ENCODE measurements around the gene SLC6A3. TPM values are rescaled to one million over a fixed set of nuclear protein-coding genes. Genes with fewer than 3 reads are reported as not detected.

SLC6A3 gene
- total and polyA plus RNA-seq, 9 donors, result 0.05 to 0.62 (median 0.40) TPM

DNA sequence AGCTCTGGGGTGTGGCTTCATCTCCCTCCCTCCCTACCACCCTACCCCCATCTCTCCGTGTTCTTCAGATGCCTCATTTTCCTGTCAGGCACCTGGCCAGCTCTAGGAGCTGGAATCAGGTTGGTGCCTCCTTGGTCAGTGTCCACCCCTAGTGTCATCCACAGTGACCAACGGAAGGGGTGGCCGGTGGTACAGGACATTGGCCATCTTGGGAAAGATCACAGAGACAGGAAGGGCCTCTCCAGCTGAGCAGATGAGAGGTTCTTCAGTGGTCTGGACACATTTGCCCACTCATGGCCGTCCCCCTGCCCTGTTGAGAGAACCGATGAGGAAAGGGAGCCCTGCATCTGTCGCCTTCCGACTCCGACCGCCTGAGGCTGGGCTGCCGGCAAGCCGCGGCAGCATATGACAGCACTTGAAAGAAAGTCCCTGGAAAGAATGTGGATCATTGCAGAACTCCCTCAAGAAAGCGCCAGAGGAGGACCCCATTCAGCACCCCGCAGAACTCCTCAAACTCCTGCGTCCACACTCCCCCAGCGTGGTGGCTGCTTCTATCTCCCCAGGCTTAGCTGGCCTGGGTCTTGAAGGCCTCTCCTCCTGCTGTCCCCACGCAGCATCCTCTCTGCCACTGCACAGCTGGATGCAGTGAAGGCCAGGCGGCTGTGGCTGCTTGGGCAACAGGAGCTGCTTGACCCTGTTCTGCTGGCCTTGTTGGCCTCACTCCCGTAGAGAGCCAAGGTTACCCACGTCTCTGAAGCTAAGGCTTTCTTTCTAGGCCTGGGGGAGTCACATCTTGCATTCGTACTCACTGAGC, 98.4 kb downstream of the SLC6A3 start:
- WGBS, 3 donors, result 75 to 80% (median 75%) methylated on average over 21 of the region's 21 CpGs
- H3K4me1 ChIP-seq (ENCODE audit: insufficient read depth), result peaks cover 9% of the 10 kb centered on the region
- no peaks in the 10 kb centered on the region for H3K36me3 ChIP-seq
- DNase-seq, result no peak
- H3K4me3 ChIP-seq, result no peak overlapping the region
- no peaks in the 10 kb centered on the region for H3K27me3 ChIP-seq
- no peaks in the 10 kb centered on the region for H3K9me3 ChIP-seq
- TF ChIP-seq EP300 (IDR thresholded peaks at IDR 0.05) (no peak), POLR2A (IDR thresholded peaks at IDR 0.05) (no peak)
- TF ChIP-seq, protein P1, sequence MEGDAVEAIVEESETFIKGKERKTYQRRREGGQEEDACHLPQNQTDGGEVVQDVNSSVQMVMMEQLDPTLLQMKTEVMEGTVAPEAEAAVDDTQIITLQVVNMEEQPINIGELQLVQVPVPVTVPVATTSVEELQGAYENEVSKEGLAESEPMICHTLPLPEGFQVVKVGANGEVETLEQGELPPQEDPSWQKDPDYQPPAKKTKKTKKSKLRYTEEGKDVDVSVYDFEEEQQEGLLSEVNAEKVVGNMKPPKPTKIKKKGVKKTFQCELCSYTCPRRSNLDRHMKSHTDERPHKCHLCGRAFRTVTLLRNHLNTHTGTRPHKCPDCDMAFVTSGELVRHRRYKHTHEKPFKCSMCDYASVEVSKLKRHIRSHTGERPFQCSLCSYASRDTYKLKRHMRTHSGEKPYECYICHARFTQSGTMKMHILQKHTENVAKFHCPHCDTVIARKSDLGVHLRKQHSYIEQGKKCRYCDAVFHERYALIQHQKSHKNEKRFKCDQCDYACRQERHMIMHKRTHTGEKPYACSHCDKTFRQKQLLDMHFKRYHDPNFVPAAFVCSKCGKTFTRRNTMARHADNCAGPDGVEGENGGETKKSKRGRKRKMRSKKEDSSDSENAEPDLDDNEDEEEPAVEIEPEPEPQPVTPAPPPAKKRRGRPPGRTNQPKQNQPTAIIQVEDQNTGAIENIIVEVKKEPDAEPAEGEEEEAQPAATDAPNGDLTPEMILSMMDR (IDR thresholded peaks at IDR 0.05), result no peak
- H3K27ac ChIP-seq, result no peak overlapping the region
- intact Hi-C loops (cut with DNase I), result no loop called here

GRCh38 chr5:1345876-1346626, 99.2 kb downstream of the SLC6A3 start:
- TF ChIP-seq POLR2A (IDR thresholded peaks at IDR 0.05) (no peak), EP300 (IDR thresholded peaks at IDR 0.05) (no peak)
- TF ChIP-seq, protein P1 (IDR thresholded peaks at IDR 0.05), result no peak
- peaks cover 9% of the 10 kb centered on the region for H3K4me1 ChIP-seq (ENCODE audit: insufficient read depth)
- H3K27me3 ChIP-seq, result no peaks in the 10 kb centered on the region
- peak overlapping the region in 1 of 2 donors; percentile 89 for H3K27ac ChIP-seq
- peak overlapping the region; percentile 87 for H3K4me3 ChIP-seq
- 72 to 81% (median 79%) methylated on average over 27 of the region's 27 CpGs for WGBS, 3 donors
- intact Hi-C loops (cut with DNase I), result no loop called here
- no peaks in the 10 kb centered on the region for H3K36me3 ChIP-seq
- no peaks in the 10 kb centered on the region for H3K9me3 ChIP-seq
- peak in 1 of 5 donors; percentile 39 for DNase-seq

DNA sequence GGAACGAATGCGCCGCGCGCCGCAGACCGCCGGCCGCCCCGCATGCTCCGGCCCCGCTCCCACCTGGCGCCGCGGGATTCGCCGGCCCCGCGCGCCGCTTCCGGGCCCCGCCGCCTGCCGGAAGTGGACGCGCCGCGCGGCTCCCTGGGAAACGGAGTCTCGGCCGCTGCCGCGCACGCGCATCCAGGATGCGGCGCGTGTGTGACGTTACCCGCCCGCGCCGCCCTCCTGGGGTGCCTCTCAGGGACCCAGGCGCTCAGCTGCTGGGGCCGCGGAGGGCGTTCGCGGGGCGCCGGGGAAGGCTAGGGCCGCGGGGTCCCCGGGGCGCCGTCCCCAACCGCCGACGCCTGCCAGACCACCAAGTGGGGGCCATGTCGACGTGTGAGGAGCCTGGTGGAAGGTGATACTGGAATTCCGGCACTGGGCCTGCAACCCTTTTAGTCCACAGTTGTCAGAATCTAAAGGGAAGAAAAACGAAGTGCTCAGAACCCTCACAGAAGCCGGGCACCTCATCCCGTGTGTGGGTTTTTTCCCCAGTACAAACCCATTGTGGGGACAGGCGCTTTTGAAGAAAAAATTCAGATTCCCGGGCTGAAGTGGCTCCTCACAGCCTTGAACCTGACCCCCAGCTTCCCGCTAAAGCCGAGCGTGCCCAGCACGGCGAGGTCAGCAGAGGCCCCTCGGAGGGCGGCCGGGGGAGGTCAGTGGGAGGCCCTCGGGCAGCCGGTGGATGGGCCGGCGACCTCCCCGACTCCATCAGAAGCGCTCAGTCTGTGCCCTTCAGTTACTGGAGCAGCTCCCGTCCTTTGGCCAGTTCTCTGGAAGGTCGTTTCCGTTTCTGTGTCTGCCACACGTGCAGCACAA, 100.0 kb downstream of the SLC6A3 start, which contains the start of gene CLPTM1L:
TSS of gene CLPTM1L (minus strand) at position 125 of the 864 bp plus-strand sequence. CDS start 258 bp downstream, outside the sequence.
- H3K27ac ChIP-seq, result peak within 1 kb of the TSS; percentile 79 to 89
- WGBS, 3 donors, result 0 to 1% (median 1%) methylated on average over 60 to 87 of the region's 87 CpGs
- DNase-seq, result peak; percentile 84 to 92 (median 87)

More for the DNA sequence above, 100.0 kb downstream of the SLC6A3 start, which contains the start of gene CLPTM1L:
- intact Hi-C loops (cut with DNase I), result no loop called here
- H3K4me3 ChIP-seq, result peak within 1 kb of the TSS; percentile 87
- no peaks in the 10 kb centered on the region for H3K9me3 ChIP-seq
- TF ChIP-seq EP300 (IDR thresholded peaks at IDR 0.05) (no peak), POLR2A (IDR thresholded peaks at IDR 0.05) (peak; percentile 77)
- TF ChIP-seq, protein P1 (IDR thresholded peaks at IDR 0.05), result peak in 1 of 3 donors; percentile 27
- peaks cover 9% of the 10 kb centered on the region for H3K4me1 ChIP-seq (ENCODE audit: insufficient read depth)
- no peaks in the 10 kb centered on the region for H3K27me3 ChIP-seq
- H3K36me3 ChIP-seq, result no peaks in the 10 kb centered on the region

All from ovary (tissue), 9 donors.